Measurements from ENCODE around the gene GON4L.
"Not testable (repeated sequence)": the region's sequence is repeated elsewhere in the genome, so short reads cannot be mapped to it uniquely, and the experiment has no call there.

The GON4L gene

GRCh38 chr1:155759966-155760630 is 96.9 kb downstream of the GON4L start:
- TF ChIP-seq CTCF (IDR thresholded peaks at IDR 0.05; ENCODE audit: low read depth, low read length, missing control alignments) = no peak
- peaks cover 65% of the 10 kb centered on the region for H3K36me3 ChIP-seq (replicated peaks)

GRCh38 chr1:155759017-155759416 is 98.0 kb downstream of the GON4L start:
- H3K27ac ChIP-seq; in situ Hi-C loops (cut with HindIII; ENCODE audit: low pct_ligation_motif_present, low sequenced_read_pairs); H3K4me3 ChIP-seq (ENCODE audit: low read depth, low read length); H3K27me3 ChIP-seq (replicated peaks); DNase-seq: not testable (repeated sequence)
- peaks cover 62% of the 10 kb centered on the region for H3K36me3 ChIP-seq (replicated peaks)

More at GRCh38 chr1:155759966-155760630, 96.9 kb downstream of the GON4L start:
- Histone ChIP-seq H3K27me3 (replicated peaks) (no peaks in the 10 kb centered on the region), H3K4me3 (ENCODE audit: low read depth, low read length) (no peak overlapping the region), H3K27ac (no peak overlapping the region)
- in situ Hi-C loops (cut with HindIII; ENCODE audit: low pct_ligation_motif_present, low sequenced_read_pairs) = no loop called here
- DNase-seq = no peak

- peaks cover 30% of the 10 kb centered on the region for H3K36me3 ChIP-seq (replicated peaks)
- H3K27me3 ChIP-seq (replicated peaks); DNase-seq; in situ Hi-C loops (cut with HindIII; ENCODE audit: low pct_ligation_motif_present, low sequenced_read_pairs); H3K27ac ChIP-seq; H3K4me3 ChIP-seq (ENCODE audit: low read depth, low read length): not testable (repeated sequence)
Observed at GRCh38 chr1:155748141-155748540, 108.9 kb downstream of the GON4L start.

GRCh38 chr1:155747586-155747985 is 109.4 kb downstream of the GON4L start:
- H3K4me3 ChIP-seq (ENCODE audit: low read depth, low read length); H3K27me3 ChIP-seq (replicated peaks); H3K27ac ChIP-seq; DNase-seq; in situ Hi-C loops (cut with HindIII; ENCODE audit: low pct_ligation_motif_present, low sequenced_read_pairs): not testable (repeated sequence)
- peaks cover 25% of the 10 kb centered on the region for H3K36me3 ChIP-seq (replicated peaks)

- Histone ChIP-seq H3K36me3 (replicated peaks) (peaks cover 13% of the 10 kb centered on the region), H3K27ac (peak overlapping the region; percentile 73), H3K4me3 (ENCODE audit: low read depth, low read length) (peak overlapping the region; percentile 71)
- peak; percentile 99 for DNase-seq
- H3K27me3 ChIP-seq (replicated peaks); in situ Hi-C loops (cut with HindIII; ENCODE audit: low pct_ligation_motif_present, low sequenced_read_pairs): not testable (repeated sequence)
Observed at GRCh38 chr1:155745284-155746228, 111.5 kb downstream of the GON4L start.

GRCh38 chr1:155744711-155745283 is 112.2 kb downstream of the GON4L start:
- Histone ChIP-seq H3K4me3 (ENCODE audit: low read depth, low read length) (peak overlapping the region; percentile 71), H3K27ac (peak overlapping the region; percentile 73), H3K27me3 (replicated peaks) (no peaks in the 10 kb centered on the region), H3K36me3 (replicated peaks) (peaks cover 13% of the 10 kb centered on the region)
- DNase-seq = no peak
- no peak for TF ChIP-seq CTCF (IDR thresholded peaks at IDR 0.05; ENCODE audit: low read depth, low read length, missing control alignments)
- in situ Hi-C loops (cut with HindIII; ENCODE audit: low pct_ligation_motif_present, low sequenced_read_pairs) = no loop called here

GRCh38 chr1:155741908-155742307 is 115.1 kb downstream of the GON4L start:
- no peak for TF ChIP-seq CTCF (IDR thresholded peaks at IDR 0.05; ENCODE audit: low read depth, low read length, missing control alignments)
- Histone ChIP-seq H3K4me3 (ENCODE audit: low read depth, low read length) (no peak overlapping the region), H3K36me3 (replicated peaks) (peaks cover 20% of the 10 kb centered on the region), H3K27me3 (replicated peaks) (no peaks in the 10 kb centered on the region), H3K27ac (no peak overlapping the region)
- DNase-seq = no peak
- in situ Hi-C loops (cut with HindIII; ENCODE audit: low pct_ligation_motif_present, low sequenced_read_pairs) = no loop called here

Measured in brain microvascular endothelial cell (primary cell).